Left lung (tissue), 10 donors: Measurements from ENCODE around the gene SCLT1. TPM values are rescaled to one million over a fixed set of nuclear protein-coding genes. Genes with fewer than 3 reads are reported as not detected.

Source experiments
- ATAC-seq: fragments of 200-7000 bp; cut with Tn5 transposase; one replicate; pipeline ENCODE4 v1.9.1; 2020; ENCODE audit warnings: moderate library complexity
- DNase-seq, 4 donors: peaks; one replicate each; pipeline ENCODE4 v3.0.0-alpha.2; 2013 to 2020
- H3K27ac ChIP-seq, 2 donors: fragments of 200-600 bp; sonication (generic) in 1 of 2; one replicate each; pipeline versions ENCODE4 v1.5.0 to v1.8.0; 2020 to 2021
- H3K27me3 ChIP-seq, 2 donors: fragments of 200-600 bp; sonication (generic) in 1 of 2; one replicate each; pipeline versions ENCODE4 v1.5.0 to v1.8.0; 2020 to 2021
- H3K36me3 ChIP-seq, 2 donors: fragments of 200-600 bp; sonication (generic) in 1 of 2; one replicate each; pipeline versions ENCODE4 v1.5.0 to v1.8.0; 2020 to 2021
- H3K4me1 ChIP-seq, 2 donors: fragments of 200-600 bp; one replicate each; pipeline ENCODE4 v1.8.0; 2021
- H3K4me3 ChIP-seq, 2 donors: fragments of 200-600 bp; sonication (generic) in 1 of 2; one replicate each; pipeline versions ENCODE4 v1.5.0 to v1.8.0; 2020 to 2021; ENCODE audit warnings: mild to moderate bottlenecking in 1 of 2
- H3K9me3 ChIP-seq, 2 donors: fragments of 200-600 bp; sonication (generic) in 1 of 2; one replicate each; pipeline versions ENCODE4 v1.5.0 to v1.8.0; 2020 to 2021
- CTCF ChIP-seq, 2 donors: fragments of 200-600 bp; sonication (generic) in 1 of 2; IDR thresholded peaks; one replicate each; pipeline versions ENCODE4 v1.5.0 to v1.8.0; 2021; ENCODE audit warnings: antibody characterized with exemption in 2 of 2
- intact Hi-C, 2 donors: fragments of 100-400 bp; cut with DNase I; formaldehyde crosslinking; loops; one replicate each; pipeline versions ENCODE4 v1.11.2 to v1.14.2; 2022
- polyA plus RNA-seq, 6 donors: library from polyadenylated mRNA; unstranded; fragments of 120-200 nt; gene quantifications; one replicate each; pipeline ENCODE4 v1.2.1, GENCODE V29; 2013; ENCODE audit not compliant: insufficient read length in 6 of 6
- total RNA-seq, 2 donors: library from RNA; stranded (reverse); fragmentation: NEBNext Ultra II Directional; extraction: Animal tissue kit (Norgen Biotek cat#: 25700); gene quantifications; one replicate each; pipeline ENCODE4 v1.2.1, GENCODE V29; 2021
- donor health status: DM: no; HTN: yes; CAD: no.
- donor health status: DM: no; HTN: no; CAD: no.

Gene SCLT1
- total and polyA plus RNA-seq, 8 donors, result 12.4 to 24.1 (median 17.6) TPM

- TF ChIP-seq CTCF (IDR thresholded peaks at IDR 0.05), result no peak
- H3K4me1 ChIP-seq, result no peaks in the 10 kb centered on the region
- DNase-seq, result peak in 2 of 4 donors; percentile 10 to 11
These were observed 119.2 kb downstream of the SCLT1 start for GRCh38 chr4:128974136-128974581.

GRCh38 chr4:128973384-128973783 lies 120.0 kb downstream of the SCLT1 start:
- H3K4me3 ChIP-seq, result no peak overlapping the region
- H3K4me1 ChIP-seq, result no peaks in the 10 kb centered on the region
- intact Hi-C loops, result no loop called here
- H3K27me3 ChIP-seq, result no peaks in the 10 kb centered on the region
- no peak for ATAC-seq
- H3K9me3 ChIP-seq, result no peaks in the 10 kb centered on the region
- TF ChIP-seq CTCF (IDR thresholded peaks at IDR 0.05), result no peak
- H3K27ac ChIP-seq, result no peak overlapping the region
- H3K36me3 ChIP-seq, result peaks cover 0 to 14% of the 10 kb centered on the region in 2 donors
- no peak for DNase-seq

More at GRCh38 chr4:128974136-128974581, 119.2 kb downstream of the SCLT1 start:
- Histone ChIP-seq H3K9me3 (no peaks in the 10 kb centered on the region), H3K27ac (no peak overlapping the region), H3K27me3 (no peaks in the 10 kb centered on the region), H3K4me3 (no peak overlapping the region), H3K36me3 (peaks cover 0 to 9% of the 10 kb centered on the region in 2 donors)
- intact Hi-C loops, result no loop called here
- ATAC-seq, result no peak

GRCh38 chr4:128961405-128961804 lies 131.9 kb downstream of the SCLT1 start:
- H3K4me1 ChIP-seq, result peaks cover 0 to 8% of the 10 kb centered on the region in 2 donors
- intact Hi-C loops, result no loop called here
- DNase-seq (no peak), ATAC-seq (no peak)
- H3K36me3 ChIP-seq, result no peaks in the 10 kb centered on the region
- no peaks in the 10 kb centered on the region for H3K9me3 ChIP-seq
- H3K27ac ChIP-seq, result no peak overlapping the region
- TF ChIP-seq CTCF (IDR thresholded peaks at IDR 0.05), result no peak
- H3K4me3 ChIP-seq, result no peak overlapping the region
- H3K27me3 ChIP-seq, result no peaks in the 10 kb centered on the region

- no peaks in the 10 kb centered on the region for H3K27me3 ChIP-seq
- ATAC-seq (peak; percentile 65), DNase-seq (no peak)
- intact Hi-C loops, result no loop called here
- H3K4me3 ChIP-seq, result no peak overlapping the region
- no peaks in the 10 kb centered on the region for H3K36me3 ChIP-seq
- H3K4me1 ChIP-seq, result peaks cover 0 to 8% of the 10 kb centered on the region in 2 donors
- TF ChIP-seq CTCF (IDR thresholded peaks at IDR 0.05), result no peak
- H3K9me3 ChIP-seq, result no peaks in the 10 kb centered on the region
- H3K27ac ChIP-seq, result peak overlapping the region in 1 of 2 donors; percentile 57
These were observed 135.1 kb downstream of the SCLT1 start for GRCh38 chr4:128958194-128958593.

GRCh38 chr4:128957459-128957858 lies 135.9 kb downstream of the SCLT1 start:
- DNase-seq, result no peak
- Histone ChIP-seq H3K36me3 (no peaks in the 10 kb centered on the region), H3K4me3 (no peak overlapping the region), H3K27ac (peak overlapping the region in 1 of 2 donors; percentile 57), H3K9me3 (no peaks in the 10 kb centered on the region), H3K4me1 (peaks cover 0 to 8% of the 10 kb centered on the region in 2 donors), H3K27me3 (no peaks in the 10 kb centered on the region)
- intact Hi-C loops, result no loop called here
- ATAC-seq, result no peak
- TF ChIP-seq CTCF (IDR thresholded peaks at IDR 0.05), result no peak
